ENCODE data around the gene PTPRCAP. TPM values are rescaled to one million over a fixed set of nuclear protein-coding genes. Genes with fewer than 3 reads are reported as not detected.

Gene PTPRCAP
- total and polyA plus RNA-seq, 9 of the 15 experiments (the other 6 are each of a cell fraction or from before 2014, with no cell fraction given) = 0.22 to 2.0 (median 1.1) TPM; not detected in 4

DNA sequence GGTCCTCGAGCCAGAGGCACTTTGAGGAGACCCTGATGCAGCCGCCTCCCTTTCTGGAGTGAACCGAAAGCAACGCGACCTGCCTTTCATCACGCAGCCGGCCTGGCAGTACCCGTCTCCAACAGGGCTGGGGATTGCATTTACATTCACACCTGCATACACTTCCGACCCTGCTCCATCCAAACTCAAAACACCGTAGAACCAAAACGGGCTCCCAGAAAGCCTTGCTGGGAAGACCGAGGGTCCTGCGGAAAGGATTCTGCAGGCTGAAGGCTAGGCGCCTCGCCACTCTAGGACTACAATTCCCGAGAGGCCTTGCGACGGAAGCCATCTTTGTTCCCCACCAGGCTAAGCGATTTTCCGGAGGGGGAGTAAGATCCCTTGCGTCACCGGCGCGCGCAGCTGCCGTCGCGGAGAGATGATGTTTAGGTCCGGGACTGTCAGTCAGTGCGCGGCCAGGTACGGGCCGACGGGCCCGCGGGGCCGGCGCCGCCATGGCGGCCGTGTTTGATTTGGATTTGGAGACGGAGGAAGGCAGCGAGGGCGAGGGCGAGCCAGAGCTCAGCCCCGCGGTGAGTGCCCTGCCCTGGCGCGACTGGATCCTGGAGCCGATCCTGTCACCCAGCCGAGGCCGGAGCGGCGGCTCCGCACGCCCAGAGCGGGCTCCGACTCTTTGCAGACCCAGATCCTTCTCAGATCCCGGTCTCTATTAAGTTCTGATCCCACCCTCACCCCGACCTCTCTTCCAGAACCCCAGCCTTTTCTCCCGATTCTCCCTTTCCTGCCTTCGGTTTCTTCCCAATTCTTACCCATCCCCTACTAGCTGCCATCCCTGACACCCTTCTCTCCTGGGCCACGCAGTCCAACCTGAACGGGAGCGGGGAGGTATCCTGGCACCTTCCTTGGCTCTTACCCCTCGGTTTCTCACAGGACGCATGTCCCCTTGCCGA, 9.2 kb downstream of the PTPRCAP start, which contains the start of gene RPS6KB2 (continued):
- TF ChIP-seq DIDO1 (tag; IDR thresholded peaks at IDR 0.05; ENCODE audit: low read depth) = peak; percentile 77
- peak; percentile 97 for TF ChIP-seq C11orf30 (IDR thresholded peaks at IDR 0.05; ENCODE audit: low read depth)
- no peak for TF ChIP-seq HDAC8 (tag; IDR thresholded peaks at IDR 0.05)
- TF ChIP-seq FOSL1 (tag; conservative IDR thresholded peaks at IDR 0.05) = no peak
- no peak for TF ChIP-seq FOXA3 (CRISPR knock-in tag; conservative IDR thresholded peaks at IDR 0.05 in 1 of 2, IDR thresholded peaks at IDR 0.05 in 1 of 2)
- TF ChIP-seq, protein P1, sequence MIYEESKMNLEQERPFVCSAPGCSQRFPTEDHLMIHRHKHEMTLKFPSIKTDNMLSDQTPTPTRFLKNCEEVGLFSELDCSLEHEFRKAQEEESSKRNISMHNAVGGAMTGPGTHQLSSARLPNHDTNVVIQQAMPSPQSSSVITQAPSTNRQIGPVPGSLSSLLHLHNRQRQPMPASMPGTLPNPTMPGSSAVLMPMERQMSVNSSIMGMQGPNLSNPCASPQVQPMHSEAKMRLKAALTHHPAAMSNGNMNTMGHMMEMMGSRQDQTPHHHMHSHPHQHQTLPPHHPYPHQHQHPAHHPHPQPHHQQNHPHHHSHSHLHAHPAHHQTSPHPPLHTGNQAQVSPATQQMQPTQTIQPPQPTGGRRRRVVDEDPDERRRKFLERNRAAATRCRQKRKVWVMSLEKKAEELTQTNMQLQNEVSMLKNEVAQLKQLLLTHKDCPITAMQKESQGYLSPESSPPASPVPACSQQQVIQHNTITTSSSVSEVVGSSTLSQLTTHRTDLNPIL (CRISPR knock-in tag; IDR thresholded peaks at IDR 0.05) = no peak
- peak; percentile 87 for TF ChIP-seq MBD2 (IDR thresholded peaks at IDR 0.05; ENCODE audit: borderline replicate concordance, low read depth)
- TF ChIP-seq THAP7 (CRISPR knock-in tag; IDR thresholded peaks at IDR 0.05) = no peak
- no peak for TF ChIP-seq SRSF9 (IDR thresholded peaks at IDR 0.05; ENCODE audit: borderline replicate concordance, low read depth, low read length)
- TF ChIP-seq, protein P2, sequence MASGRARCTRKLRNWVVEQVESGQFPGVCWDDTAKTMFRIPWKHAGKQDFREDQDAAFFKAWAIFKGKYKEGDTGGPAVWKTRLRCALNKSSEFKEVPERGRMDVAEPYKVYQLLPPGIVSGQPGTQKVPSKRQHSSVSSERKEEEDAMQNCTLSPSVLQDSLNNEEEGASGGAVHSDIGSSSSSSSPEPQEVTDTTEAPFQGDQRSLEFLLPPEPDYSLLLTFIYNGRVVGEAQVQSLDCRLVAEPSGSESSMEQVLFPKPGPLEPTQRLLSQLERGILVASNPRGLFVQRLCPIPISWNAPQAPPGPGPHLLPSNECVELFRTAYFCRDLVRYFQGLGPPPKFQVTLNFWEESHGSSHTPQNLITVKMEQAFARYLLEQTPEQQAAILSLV (tag; IDR thresholded peaks at IDR 0.05) = peak; percentile 6; the same call in 1 of the 2 replicates
- no peak for TF ChIP-seq OTX1 (CRISPR knock-in tag; IDR thresholded peaks at IDR 0.05)
- TF ChIP-seq E4F1 (CRISPR knock-in tag; IDR thresholded peaks at IDR 0.05; ENCODE audit: borderline replicate concordance) = no peak
- TF ChIP-seq FOXK2 (conservative IDR thresholded peaks at IDR 0.05 in 1 of 2, IDR thresholded peaks at IDR 0.05 in 1 of 2; ENCODE audit: low read depth in 2 of 2) = peak; percentile 67 to 76; a peak in 3 of 4 replicates
- no peak for TF ChIP-seq HMBOX1 (IDR thresholded peaks at IDR 0.05)
- TF ChIP-seq CHD4 (IDR thresholded peaks at IDR 0.05; ENCODE audit: insufficient read depth, insufficient replicate concordance, low read depth, low read length, poor library complexity, severe bottlenecking) = no peak
